GM18520 (cell line): Measurements from ENCODE around the gene CPOX.
"Not testable (repeated sequence)": the region's sequence is repeated elsewhere in the genome, so short reads cannot be mapped to it uniquely, and the experiment has no call there.

Source experiments
- ATAC-seq: cut with Tn5 transposase; IDR thresholded peaks from one replicate; pipeline ENCODE4 v1.9.1; 2021; ENCODE audit not compliant: unreplicated experiment

CPOX gene

DNA sequence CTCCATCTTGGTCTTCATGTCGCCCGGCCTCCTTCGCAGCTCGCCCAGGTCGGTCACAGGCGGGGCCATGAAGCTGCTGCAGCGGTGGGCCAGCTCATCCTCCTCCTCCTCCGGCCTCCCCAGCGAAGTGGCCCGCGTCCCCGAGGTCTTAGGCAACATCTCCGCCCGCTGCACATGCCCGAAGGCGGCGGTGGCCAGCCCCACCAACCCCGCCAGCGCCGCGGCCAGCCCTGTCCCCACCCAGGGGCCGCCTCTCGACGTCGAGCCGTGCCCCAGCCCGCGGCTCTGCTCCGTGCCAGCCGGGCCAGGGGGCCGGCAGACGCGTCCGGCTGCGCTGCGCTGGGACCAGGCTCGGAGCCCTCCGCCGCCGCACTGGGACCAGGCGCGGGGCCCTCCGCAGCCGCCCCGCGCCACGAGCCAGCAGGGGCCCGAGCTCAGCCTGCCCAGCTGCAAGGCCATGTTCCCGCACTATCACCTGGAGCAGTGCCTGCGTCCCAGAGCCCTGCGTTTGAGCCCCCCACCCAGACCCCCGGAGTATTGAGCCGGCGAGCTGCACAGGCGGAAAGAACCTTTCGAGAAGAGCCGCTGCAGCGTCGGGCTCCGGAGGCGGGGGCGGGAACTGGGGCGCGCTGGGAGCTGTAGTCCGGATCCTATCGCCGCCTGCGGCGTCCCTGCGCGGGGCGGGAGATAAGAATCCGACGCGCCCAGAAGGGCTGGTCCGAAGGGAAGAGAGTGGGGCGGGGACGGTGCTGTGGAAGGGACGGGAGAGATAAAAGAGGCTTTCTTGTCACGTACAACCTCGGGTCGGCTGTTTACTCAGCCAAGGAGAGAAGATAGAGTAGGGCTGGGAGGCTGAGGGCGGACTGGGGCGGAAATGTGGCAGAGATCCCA is at the start of gene CPOX:
TSS of gene CPOX (minus strand) at position 566 of the 891 bp plus-strand sequence. CDS start at position 459, 107 bp downstream.
- ATAC-seq, result peak; percentile 92

DNA sequence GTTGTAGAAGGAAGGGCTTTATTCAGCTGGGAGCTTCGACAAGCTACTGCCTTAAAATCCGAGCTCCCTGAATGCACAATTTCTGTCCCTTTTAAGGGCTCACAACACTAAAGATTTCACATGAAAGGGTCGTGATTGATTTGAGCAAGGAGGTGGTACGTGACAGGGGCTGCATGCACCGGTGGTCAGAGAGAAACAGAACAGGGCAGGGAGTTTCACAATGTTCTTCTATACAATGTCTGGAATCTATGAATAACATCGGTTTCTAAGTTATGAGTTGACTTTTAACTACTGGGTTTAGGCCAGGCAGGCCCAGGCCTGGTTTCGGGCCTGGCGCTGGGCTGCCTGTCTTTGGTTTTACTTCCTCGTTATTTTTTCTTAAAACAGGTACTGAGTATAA is 49.4 kb upstream of the CPOX start:
- ATAC-seq, result not testable (repeated sequence)

DNA sequence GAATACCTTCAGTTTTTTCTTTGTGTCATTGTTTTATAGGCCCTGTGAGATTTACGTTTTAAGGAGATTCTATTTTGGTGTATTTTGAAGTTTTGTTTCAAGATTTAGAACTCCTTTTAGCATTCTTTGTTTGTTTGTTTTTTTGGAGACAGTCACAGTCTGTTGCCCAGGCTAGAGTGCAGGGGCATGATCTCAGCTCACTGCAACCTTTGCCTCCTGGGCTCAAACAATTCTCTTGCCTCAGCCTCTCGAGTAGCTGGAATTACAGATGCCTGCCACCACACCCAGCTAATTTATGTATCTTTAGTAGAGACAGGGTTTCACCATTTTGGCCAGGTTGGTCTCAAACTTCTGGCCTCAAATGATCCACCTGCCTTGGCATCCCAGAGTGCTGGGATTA is 48.3 kb upstream of the CPOX start:
- ATAC-seq, result not testable (repeated sequence)

DNA sequence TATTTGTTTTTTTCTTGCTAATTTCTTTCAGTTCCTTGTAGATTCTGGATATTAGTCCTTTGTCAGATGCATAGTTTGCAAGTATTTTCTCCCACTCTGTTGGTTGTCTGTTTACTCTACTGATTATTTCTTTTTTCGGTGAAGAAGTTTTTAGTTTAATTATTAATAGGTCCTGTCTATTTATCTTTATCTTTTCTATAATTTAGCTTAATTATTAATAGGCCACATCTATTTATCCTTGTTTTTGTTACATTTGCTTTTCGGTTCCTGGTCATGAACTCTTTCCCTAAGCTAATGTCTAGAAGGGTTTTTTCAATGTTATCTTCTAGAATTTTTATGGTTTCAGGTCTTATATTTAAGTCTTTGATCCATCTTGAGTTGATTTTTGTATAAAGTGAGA is 45.1 kb upstream of the CPOX start:
- ATAC-seq, result not testable (repeated sequence)

DNA sequence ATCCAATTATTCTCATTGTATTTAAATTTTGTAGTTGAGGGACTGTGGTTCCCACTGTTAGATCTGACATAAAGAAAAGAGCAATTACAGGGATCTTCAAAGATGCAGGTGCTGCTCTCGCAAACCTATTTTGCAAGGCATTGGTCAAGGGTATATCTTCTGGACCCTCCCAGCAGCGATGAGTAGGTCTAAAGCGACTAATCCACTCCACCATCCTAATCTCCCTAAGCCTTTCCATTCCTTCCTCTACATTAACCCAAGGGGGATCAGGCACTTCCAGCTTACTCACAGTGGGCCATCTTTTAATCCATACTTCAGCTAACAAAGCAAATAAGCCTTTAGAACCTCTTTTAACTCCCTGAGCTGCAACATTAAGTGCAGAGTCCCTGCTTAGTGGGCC is 37.0 kb upstream of the CPOX start:
- ATAC-seq, result no peak

DNA sequence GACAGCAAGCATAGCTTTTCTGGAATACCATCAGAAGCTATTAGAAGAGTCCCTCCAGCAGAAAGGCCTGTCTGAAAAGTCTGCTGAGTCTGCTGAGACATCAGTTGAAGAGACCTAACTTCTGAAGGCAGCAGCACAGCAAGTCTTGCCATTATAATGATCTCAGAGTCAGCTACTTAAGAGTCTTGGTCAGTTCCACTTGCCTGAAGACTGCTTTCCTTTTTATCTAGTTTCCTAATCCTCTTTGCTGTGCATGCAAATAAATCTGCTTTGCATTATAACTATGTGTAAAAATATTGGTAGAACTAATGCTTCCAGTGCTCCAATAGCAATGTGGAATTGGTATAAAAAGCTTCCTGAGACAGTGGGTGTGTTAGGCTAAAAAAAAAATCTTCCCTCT is 34.9 kb upstream of the CPOX start:
- ATAC-seq, result no peak

DNA sequence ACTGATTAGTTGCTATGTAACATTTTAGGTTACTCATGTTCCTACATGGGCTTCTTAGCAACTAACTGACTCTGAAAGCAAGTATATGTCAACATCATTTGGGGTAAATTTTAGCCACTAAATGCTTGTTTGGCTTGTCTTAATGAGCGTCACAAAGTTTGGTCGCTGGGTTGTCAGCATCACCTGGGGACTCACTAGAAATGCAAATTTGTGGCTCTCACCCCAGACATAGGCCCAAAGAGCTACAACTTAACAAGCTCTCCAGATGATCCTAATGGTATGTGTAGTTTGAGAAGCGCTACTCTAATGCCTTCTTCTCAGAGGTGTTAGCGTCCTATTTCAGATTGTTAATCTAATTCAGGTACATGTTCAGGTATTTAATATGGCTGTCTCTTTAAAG is 32.7 kb upstream of the CPOX start:
- peak; percentile 45 for ATAC-seq

DNA sequence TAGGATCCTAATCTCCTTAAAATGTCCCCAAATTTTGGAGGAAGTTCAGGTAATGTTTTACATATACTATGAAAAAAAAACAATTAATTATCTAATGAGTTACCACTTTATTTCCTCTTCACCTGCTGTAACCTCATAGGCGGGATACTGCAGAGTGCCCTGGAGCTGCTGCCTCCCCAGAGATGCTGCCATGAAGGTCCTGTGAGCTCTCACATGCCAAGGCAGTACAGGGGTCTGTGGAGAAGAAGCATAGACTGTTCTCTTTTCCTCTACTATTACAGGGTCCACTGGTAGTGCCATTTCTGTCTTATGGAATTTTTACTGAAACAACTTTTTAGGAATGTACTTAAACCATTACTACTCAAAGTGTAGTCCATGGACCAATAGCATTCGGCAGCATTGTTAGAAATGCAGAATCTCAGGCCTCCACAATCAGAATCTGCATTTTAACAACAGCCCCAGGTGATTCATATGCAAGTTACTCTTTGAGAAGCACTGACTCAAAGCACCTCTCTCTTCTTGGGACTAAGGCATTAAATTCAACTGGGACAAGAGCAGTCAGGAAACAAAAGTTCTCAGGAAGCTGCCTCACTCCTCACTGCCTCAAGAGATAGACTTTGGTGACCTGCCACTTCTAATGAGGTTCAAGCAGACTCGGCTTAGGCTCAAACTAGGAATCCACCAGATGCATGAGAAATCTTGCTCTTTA is 30.3 kb upstream of the CPOX start:
- no peak for ATAC-seq

DNA sequence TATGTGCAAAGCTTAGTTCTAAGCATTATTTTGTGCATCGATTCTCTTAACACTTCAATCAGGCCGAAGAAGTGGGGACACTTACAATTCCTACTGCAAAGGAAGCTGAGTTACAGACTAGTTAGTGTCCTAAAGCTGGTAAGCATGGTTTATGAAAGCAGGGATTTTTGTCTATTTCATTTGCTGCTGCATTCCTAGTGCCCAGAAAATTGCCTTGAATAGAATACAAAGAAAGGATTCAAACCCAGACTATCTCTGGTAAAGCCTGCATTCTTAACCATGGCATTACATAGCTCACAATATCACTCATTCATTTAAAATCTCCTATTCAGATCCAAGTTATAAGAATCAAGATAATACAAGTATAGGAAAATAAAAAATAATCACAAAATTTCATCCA is 24.4 kb upstream of the CPOX start:
- no peak for ATAC-seq

DNA sequence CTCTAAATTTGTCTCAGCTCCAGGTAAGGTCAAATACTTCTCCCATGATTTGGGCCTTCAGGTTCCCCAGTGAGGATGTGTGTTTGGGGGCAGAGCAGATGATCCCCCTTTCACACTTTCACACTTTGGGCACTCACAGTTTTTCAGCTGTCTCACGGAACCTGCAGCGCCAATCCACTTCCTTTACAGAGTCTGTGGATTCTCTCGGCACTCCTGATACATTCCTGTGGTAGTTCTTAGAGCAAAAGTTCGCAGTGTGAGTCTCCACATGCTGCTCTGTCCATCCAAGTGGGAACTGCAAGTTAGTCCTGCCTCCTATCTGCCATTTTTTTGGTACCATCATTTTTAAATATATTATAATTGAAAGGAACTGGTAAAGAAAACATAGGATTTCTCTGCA is 20.2 kb upstream of the CPOX start:
- ATAC-seq, result no peak

DNA sequence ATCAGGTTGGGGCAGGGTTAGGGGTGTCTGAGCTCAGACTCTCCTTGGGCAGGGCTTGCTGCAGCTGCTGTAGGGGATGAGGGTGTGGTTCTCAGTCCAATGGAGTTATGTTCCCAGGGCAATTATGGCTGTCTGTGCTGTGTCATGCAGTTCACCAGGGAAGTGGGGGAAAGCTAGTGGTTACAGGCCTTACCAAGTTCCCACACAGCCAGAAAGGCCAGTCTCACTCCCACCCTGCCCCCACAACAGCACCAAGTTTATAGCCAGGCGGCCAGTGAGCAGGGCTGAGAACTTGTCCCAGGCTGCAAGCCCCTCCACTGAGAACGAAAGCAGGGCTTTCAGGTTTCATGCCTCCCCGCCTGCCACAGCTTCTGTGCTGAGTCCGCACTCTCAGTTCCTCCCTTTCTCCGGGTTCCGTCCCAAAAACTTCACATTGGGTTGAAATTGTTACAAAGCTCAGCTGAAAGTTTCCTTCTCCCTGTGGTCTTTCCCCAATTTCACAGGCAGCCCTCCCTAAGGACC is 19.6 kb upstream of the CPOX start:
- ATAC-seq, result peak; percentile 61

DNA sequence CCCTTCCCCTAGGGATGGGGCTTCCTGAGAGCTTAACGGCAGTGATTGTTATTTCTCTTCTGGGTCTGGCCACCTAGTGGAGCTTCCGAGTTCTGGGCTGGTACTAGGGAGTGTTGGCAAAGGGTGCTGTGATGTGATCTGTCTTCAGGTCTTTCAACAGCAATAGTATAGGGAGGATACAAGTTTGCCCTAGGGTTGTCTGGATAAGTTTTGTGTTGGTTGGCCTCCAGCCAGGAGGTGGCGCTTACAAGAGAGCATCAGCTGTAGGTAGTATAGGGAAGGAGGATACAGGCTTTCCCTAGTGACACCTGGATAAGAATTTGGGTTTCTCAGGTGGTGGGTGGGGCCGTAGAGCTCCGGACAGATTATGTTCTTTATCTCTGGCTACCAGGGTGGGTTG is 19.2 kb upstream of the CPOX start:
- ATAC-seq, result no peak

DNA sequence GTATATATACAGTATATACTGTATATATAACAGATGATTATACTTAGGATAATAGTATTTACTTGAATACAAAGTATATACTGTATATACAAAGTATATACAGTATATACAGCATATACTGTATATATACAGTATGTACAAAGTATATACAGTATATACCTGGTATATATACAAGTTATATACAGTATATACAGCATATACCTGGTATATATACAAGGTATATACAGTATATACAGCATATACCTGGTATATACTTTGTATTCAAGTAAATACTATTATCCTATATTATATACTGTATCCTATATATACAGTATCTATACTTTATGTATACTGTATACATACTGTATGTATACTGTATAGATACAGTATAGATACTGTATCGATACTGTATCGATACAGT is 14.6 kb upstream of the CPOX start:
- no peak for ATAC-seq

DNA sequence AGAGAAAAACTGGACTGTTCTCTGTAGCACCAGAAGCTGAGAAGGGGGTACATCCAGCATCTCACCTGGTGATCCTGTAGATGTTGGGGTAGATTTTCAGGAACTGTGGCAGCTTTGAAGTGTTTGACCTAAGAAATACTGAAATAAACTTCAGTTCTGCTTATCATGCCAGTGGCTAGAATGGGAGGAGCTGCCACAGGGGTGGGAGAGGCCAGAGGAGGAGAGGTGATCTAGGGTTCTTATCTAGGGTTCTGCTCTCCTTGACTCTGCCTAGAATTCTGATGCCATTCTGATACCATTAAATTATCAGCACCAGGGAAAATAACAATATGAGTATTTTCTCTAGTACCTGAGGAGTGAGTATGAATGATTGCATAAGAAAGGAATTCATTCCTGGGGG is 10.2 kb upstream of the CPOX start:
- ATAC-seq, result no peak

DNA sequence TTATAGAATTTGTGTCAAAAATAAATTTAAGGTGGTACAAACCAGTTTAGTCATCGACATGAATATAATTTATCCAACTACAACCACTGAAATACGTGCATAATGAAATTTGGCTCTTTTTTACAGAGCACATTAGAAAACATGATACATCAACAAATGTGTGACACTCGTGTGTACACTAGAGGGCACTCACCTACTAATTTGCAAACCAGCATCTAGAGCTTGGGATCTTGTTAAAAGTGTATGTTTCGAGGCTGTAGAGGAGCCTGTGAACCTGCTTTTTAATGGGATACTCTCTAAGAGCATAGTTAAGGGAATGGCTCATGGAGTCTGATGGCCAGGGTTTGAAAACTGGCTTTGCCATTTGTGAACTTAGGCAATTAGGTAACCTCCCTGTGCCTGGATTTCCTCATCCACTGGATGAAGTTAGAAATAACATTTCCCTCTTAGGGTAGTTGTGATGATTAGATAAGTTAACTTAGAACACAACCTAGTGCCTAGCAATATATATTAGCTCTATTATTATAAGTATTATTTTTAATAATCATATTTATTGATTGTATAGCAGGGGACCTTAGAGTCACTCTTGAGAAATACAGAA is 8.8 kb upstream of the CPOX start:
- ATAC-seq, result peak; percentile 61

DNA sequence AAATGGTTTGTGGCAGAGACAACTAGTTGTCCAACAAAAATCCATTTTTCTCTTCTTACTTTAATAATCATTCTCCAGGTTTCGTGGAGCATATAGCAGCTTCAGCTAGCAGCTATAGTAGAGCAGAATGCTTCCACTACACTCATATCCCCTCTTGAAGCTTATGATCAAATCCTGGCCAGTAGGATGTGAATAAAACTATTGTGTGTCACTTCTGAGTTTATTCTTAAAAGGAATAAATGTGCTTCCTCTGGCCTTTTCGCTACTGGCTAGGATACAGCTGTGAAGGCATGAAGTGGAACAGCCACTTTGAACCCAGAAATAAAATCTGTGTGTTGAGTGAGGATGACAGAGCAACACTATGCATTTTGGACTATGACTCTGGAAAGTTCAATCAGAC is 7.8 kb upstream of the CPOX start:
- no peak for ATAC-seq

DNA sequence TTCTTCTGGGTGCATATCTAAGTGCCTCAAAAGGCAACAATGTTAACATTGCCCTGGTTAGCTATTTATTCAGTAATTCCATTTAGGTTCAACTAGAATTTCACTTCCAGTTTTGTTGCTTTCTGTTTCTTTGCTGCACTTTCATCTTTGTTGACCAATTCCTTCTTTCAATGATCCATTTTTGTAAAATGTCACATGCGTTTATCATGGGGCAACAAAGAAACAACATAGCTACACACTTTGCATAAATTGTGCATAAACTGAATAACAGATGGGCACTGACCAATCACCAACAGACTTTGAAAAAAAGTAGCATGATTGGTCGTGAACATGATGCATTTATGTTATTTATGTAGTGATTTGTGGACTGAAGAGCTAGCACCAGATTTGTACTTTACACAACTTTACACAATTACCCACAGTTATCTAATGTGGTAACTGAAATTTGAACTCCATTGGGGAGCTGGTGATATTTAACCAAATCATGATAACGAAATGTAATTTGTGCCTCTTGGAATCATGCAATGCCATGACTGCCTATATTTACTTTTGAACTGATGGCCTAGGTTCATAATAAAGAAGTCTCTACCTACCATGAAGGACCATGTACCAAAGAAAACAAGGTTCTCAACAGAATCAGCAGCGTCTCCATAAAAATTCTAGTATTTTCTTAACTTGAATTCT is 7.1 kb upstream of the CPOX start:
- no peak for ATAC-seq

DNA sequence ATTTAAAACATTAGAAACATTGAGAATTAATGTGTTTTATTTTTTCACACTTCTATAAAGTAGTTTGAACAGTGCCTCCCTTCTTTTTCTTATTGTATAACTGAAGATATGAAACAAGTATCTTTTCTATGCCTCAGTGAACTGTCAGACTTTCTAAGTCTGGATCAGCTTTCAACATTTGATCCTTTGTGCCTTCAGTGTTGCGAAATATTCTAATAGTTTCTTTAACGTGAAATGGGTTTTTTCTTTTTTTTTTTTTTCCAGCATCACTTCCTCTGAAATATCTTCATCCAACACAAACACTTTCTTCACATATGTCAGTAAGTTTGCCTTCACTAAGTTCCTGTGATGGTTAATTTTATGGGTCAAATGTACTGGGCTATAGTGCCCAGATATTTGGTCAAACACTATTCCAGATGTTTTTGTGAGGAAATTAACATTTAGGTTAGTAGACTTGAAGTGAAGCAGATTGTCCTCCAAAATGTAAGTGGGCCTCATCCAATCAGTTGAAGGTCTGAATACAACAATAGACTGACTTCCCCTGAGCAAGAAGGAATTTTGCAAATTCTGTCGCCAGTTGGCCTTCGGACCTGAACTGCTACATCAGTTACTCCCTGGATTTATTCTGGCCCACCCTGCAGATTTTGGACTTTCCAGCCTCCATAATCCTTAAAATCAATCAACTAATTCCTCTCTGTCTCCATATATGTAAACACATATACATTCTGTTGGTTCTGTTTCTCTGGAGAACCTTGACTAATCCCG is 6.4 kb upstream of the CPOX start:
- ATAC-seq, result no peak

DNA sequence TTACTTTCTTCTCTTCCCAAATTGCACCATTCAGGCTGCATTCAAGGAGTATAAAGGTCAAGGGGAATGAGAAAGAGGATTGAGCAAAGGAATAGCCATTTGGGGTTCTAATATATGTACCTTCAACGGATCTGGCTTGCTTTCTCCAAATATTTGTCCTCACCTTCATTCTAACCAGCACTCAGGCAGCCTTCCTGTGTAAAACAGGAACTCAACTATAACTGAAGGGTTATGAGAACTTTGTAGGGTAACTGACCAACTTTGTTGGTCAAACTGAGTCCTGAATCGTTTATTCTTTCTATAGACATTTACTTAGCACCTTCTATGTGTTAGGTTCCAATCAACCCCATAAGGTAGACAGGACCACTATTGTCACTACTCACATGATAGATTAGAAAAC is 5.1 kb upstream of the CPOX start:
- no peak for ATAC-seq
